Measurements from ENCODE around the gene ZGLP1. TPM values are rescaled to one million over a fixed set of nuclear protein-coding genes. Genes with fewer than 3 reads are reported as not detected.
A peak's percentile ranks its signal among the peaks of the same experiment; 100 is the strongest.

The ZGLP1 gene
- total RNA-seq, 1 experiment from 2014 or later: not detected

GRCh38 chr19:10299545-10300458, 9.8 kb downstream of the ZGLP1 start:
- in situ Hi-C loops (cut with HindIII; ENCODE audit: low pct_unique_long_range_greater_than_20kb, low sequenced_read_pairs): no loop called here
- DNase-seq (ENCODE audit: low read depth): no peak

GRCh38 chr19:10295847-10296591, 13.6 kb downstream of the ZGLP1 start:
- in situ Hi-C loops (cut with HindIII; ENCODE audit: low pct_unique_long_range_greater_than_20kb, low sequenced_read_pairs): no loop called here

GRCh38 chr19:10295305-10295846, 14.2 kb downstream of the ZGLP1 start:
- in situ Hi-C loops (cut with HindIII; ENCODE audit: low pct_unique_long_range_greater_than_20kb, low sequenced_read_pairs): no loop called here
- peak; percentile 39 for DNase-seq (ENCODE audit: low read depth)

More at GRCh38 chr19:10295847-10296591, 13.6 kb downstream of the ZGLP1 start:
- no peak for DNase-seq (ENCODE audit: low read depth)

GRCh38 chr19:10294368-10294697, 15.3 kb downstream of the ZGLP1 start:
- in situ Hi-C loops (cut with HindIII; ENCODE audit: low pct_unique_long_range_greater_than_20kb, low sequenced_read_pairs): no loop called here
- DNase-seq (ENCODE audit: low read depth): no peak

GRCh38 chr19:10293637-10294367, 15.8 kb downstream of the ZGLP1 start:
- in situ Hi-C loops (cut with HindIII; ENCODE audit: low pct_unique_long_range_greater_than_20kb, low sequenced_read_pairs): no loop called here
- DNase-seq (ENCODE audit: low read depth): no peak

GRCh38 chr19:10292789-10293636, 16.6 kb downstream of the ZGLP1 start:
- DNase-seq (ENCODE audit: low read depth): no peak
- in situ Hi-C loops (cut with HindIII; ENCODE audit: low pct_unique_long_range_greater_than_20kb, low sequenced_read_pairs): no loop called here

GRCh38 chr19:10292206-10292788, 17.3 kb downstream of the ZGLP1 start:
- DNase-seq (ENCODE audit: low read depth): peak; percentile 65
- in situ Hi-C loops (cut with HindIII; ENCODE audit: low pct_unique_long_range_greater_than_20kb, low sequenced_read_pairs): no loop called here

- in situ Hi-C loops (cut with HindIII; ENCODE audit: low pct_unique_long_range_greater_than_20kb, low sequenced_read_pairs): no loop called here
- peak; percentile 36 for DNase-seq (ENCODE audit: low read depth)
Measured at GRCh38 chr19:10291554-10292205, 17.9 kb downstream of the ZGLP1 start.

- peak; percentile 39 for DNase-seq (ENCODE audit: low read depth)
- in situ Hi-C loops (cut with HindIII; ENCODE audit: low pct_unique_long_range_greater_than_20kb, low sequenced_read_pairs): no loop called here
Measured at GRCh38 chr19:10290876-10291553, 18.6 kb downstream of the ZGLP1 start.

GRCh38 chr19:10290357-10290875, 19.2 kb downstream of the ZGLP1 start:
- in situ Hi-C loops (cut with HindIII; ENCODE audit: low pct_unique_long_range_greater_than_20kb, low sequenced_read_pairs): no loop called here
- no peak for DNase-seq (ENCODE audit: low read depth)

GRCh38 chr19:10289836-10290356, 19.7 kb downstream of the ZGLP1 start, which contains the start of gene ICAM5:
ICAM5 (plus strand) TSS chr19:10289952; CDS start chr19:10290044, 92 bp downstream.
- in situ Hi-C loops (cut with HindIII; ENCODE audit: low pct_unique_long_range_greater_than_20kb, low sequenced_read_pairs): no loop called here
- DNase-seq (ENCODE audit: low read depth): no peak

- no peak for DNase-seq (ENCODE audit: low read depth)
- in situ Hi-C loops (cut with HindIII; ENCODE audit: low pct_unique_long_range_greater_than_20kb, low sequenced_read_pairs): no loop called here
Measured at GRCh38 chr19:10289167-10289835, 20.3 kb downstream of the ZGLP1 start.

GRCh38 chr19:10288662-10289166, 20.9 kb downstream of the ZGLP1 start:
- no peak for DNase-seq (ENCODE audit: low read depth)
- in situ Hi-C loops (cut with HindIII; ENCODE audit: low pct_unique_long_range_greater_than_20kb, low sequenced_read_pairs): no loop called here

GRCh38 chr19:10286803-10287737, 22.5 kb downstream of the ZGLP1 start, which contains the start of gene ICAM4:
ICAM4 (plus strand) TSS chr19:10286955; CDS start chr19:10287013, 58 bp downstream.
- in situ Hi-C loops (cut with HindIII; ENCODE audit: low pct_unique_long_range_greater_than_20kb, low sequenced_read_pairs): no loop called here
- no peak for DNase-seq (ENCODE audit: low read depth)
